ENCODE results near the gene CIAO3. TPM values are rescaled to one million over a fixed set of nuclear protein-coding genes. Genes with fewer than 3 reads are reported as not detected.
A peak's percentile ranks its signal among the peaks of the same experiment; 100 is the strongest.

The CIAO3 gene
- total RNA-seq, 2 experiments from 2014 or later = 31.8 to 32.2 TPM

GRCh38 chr16:724188-725040 lies 16.4 kb downstream of the CIAO3 start:
- Mint-ChIP-seq H3K9me3 (no peaks in the 10 kb centered on the region), H3K4me3 (no peak overlapping the region), H3K27me3 (no peaks in the 10 kb centered on the region), H3K4me1 (ENCODE audit: low read depth) (peaks cover 8% of the 10 kb centered on the region), H3K36me3 (no peaks in the 10 kb centered on the region), H3K27ac (no peak overlapping the region)
- intact Hi-C loops (cut with micrococcal nuclease) = no loop called here
- ChIA-PET CTCF (interaction anchor here (0.6 to 2.3 kb wide), 6 partner anchors 9 to 558 kb away, joined by 3 to 12 read pairs (median 4); partner anchors contain the start of gene METRN), POLR2A (interaction anchor here (1.3 to 3.2 kb wide), 2 partner anchors 9 to 12 kb away, joined by 5 to 9 read pairs; no protein-coding TSS in a partner anchor)
- no peak for DNase-seq

DNA sequence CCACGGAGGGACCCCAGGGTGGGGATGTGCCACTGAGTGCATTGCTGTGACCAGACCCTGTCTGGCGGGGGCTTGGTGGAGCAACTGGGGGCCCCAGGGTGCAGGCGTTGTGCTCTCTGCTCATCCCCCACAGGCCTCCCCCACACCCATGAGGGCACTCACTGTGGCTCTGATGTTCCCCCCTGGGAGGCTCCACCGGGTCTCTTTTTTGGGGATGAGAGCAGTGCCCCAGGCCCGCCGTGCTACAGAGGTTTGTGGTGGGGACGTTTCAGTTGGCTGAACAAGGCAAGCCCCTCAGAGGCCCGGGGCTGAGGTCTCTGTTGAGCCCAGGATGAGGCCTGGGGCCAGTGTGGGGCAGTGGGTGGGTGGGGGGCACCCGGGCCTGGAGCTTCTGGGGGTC lies 17.1 kb downstream of the CIAO3 start:
- H3K9me3 Mint-ChIP-seq = no peaks in the 10 kb centered on the region
- ChIA-PET POLR2A (no interaction called here), CTCF (interaction anchor here (1.5 kb wide), 2 partner anchors 9 to 12 kb away, joined by 4 read pairs; no protein-coding TSS in a partner anchor)
- H3K27ac Mint-ChIP-seq = no peak overlapping the region
- peaks cover 14% of the 10 kb centered on the region for H3K4me1 Mint-ChIP-seq (ENCODE audit: low read depth)
- no peak for DNase-seq
- no peaks in the 10 kb centered on the region for H3K27me3 Mint-ChIP-seq
- no peaks in the 10 kb centered on the region for H3K36me3 Mint-ChIP-seq
- H3K4me3 Mint-ChIP-seq = no peak overlapping the region
- intact Hi-C loops (cut with micrococcal nuclease) = no loop called here

DNA sequence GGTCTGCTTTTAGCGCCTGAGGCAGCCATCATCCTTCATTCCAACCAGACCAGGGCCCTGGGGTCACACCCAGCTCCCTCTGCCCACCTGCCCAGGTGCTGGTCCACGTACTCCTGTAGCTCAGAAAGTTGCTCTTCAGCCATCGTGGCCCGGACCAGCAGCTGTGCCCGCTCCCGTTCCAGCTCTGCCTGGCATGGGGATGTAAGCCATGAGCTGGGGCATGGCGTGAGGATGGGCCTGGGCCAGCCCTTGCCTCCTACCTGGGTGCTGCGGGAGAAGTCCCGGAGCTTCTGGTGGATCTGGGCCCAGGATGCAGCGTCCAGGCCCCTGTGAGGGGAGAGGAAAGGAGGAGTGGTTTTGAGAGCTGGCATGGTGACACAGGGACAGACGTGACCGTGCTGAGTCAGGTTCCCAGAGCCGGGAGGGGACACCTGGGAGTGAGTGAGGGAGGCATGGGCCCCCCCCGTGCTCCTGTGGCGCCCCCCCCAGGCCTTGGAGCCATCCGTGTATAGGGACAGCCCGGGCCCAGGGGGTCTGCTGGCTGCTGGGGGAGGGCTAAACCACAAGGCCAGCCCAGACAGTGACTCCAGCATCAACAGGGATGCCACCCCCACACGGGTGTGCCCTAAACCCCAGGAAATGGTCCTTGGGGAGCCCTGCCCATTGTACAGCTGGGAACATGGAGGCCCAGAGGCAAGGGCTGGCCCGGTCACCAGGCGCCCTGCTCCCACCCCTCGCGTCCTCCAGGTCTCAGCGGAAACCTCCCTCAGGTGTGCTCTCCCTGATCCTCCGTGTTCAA lies 17.8 kb downstream of the CIAO3 start:
- CTCF ChIA-PET = interaction anchor here (1.3 to 2.9 kb wide), 4 partner anchors 10 to 18 kb away, joined by 4 to 21 read pairs (median 4); partner anchors contain the start of gene CIAO3
- intact Hi-C loops (cut with micrococcal nuclease) = no loop called here

GRCh38 chr16:721765-722540 lies 18.8 kb downstream of the CIAO3 start:
- intact Hi-C loops (cut with micrococcal nuclease) = loop anchor here (2.0 kb wide), 1 partner anchor 15 kb away; no protein-coding TSS in a partner anchor
- Mint-ChIP-seq H3K27me3 (no peaks in the 10 kb centered on the region), H3K36me3 (no peaks in the 10 kb centered on the region), H3K4me3 (no peak overlapping the region), H3K9me3 (no peaks in the 10 kb centered on the region), H3K4me1 (ENCODE audit: low read depth) (peaks cover 14% of the 10 kb centered on the region), H3K27ac (no peak overlapping the region)
- ChIA-PET CTCF (interaction anchor here (0.6 to 3.0 kb wide), 9 partner anchors 8 to 984 kb away, joined by 3 to 33 read pairs (median 15); partner anchors contain the start of genes CHTF18, CIAO3, MAPK8IP3 and RPUSD1), POLR2A (interaction anchor here (0.8 to 2.6 kb wide), 5 partner anchors 9 to 31 kb away, joined by 3 to 14 read pairs (median 4); partner anchors contain the start of gene CIAO3)
- DNase-seq = no peak

More for the DNA sequence above, 17.8 kb downstream of the CIAO3 start:
- no peak overlapping the region for H3K27ac Mint-ChIP-seq
- H3K4me3 Mint-ChIP-seq = no peak overlapping the region
- no peaks in the 10 kb centered on the region for H3K9me3 Mint-ChIP-seq
- H3K4me1 Mint-ChIP-seq (ENCODE audit: low read depth) = peaks cover 14% of the 10 kb centered on the region
- H3K36me3 Mint-ChIP-seq = no peaks in the 10 kb centered on the region
- POLR2A ChIA-PET = interaction anchor here (2.4 kb wide), 1 partner anchor 12 kb away, joined by 10 read pairs; no protein-coding TSS in a partner anchor
- H3K27me3 Mint-ChIP-seq = no peaks in the 10 kb centered on the region
- DNase-seq = no peak

GRCh38 chr16:720990-721764 lies 19.6 kb downstream of the CIAO3 start, which contains the start of gene ANTKMT:
ANTKMT (plus strand) TSS chr16:721146; CDS start chr16:721275, 129 bp downstream.
- Mint-ChIP-seq H3K27me3 (peaks cover 4% of the 10 kb centered on the region), H3K4me1 (ENCODE audit: low read depth) (peaks cover 17% of the 10 kb centered on the region), H3K4me3 (peak within 1 kb of the TSS; percentile 72), H3K36me3 (no peaks in the 10 kb centered on the region), H3K27ac (peak within 1 kb of the TSS; percentile 55), H3K9me3 (no peaks in the 10 kb centered on the region)
- DNase-seq = peak; percentile 84
- CTCF ChIA-PET = interaction anchor here (0.6 to 3.0 kb wide), 10 partner anchors 9 to 985 kb away, joined by 3 to 33 read pairs (median 12); partner anchors contain the start of genes CHTF18, CIAO3, MAPK8IP3 and RHOT2
- intact Hi-C loops (cut with micrococcal nuclease) = loop anchor here (2.0 kb wide), 1 partner anchor 16 kb away; no protein-coding TSS in a partner anchor
- POLR2A ChIA-PET = interaction anchor here (0.8 to 2.6 kb wide), 7 partner anchors 9 to 67 kb away, joined by 3 to 14 read pairs (median 3); partner anchors contain the start of genes CHTF18, CIAO3 and RPUSD1

- H3K4me3 Mint-ChIP-seq = peak overlapping the region; percentile 72
- ChIA-PET CTCF (interaction anchor here (0.8 to 3.0 kb wide), 9 partner anchors 8 to 67 kb away, joined by 3 to 33 read pairs (median 15); partner anchors contain the start of genes CHTF18, CIAO3, RHOT2 and RPUSD1), POLR2A (interaction anchor here (0.8 to 2.6 kb wide), 7 partner anchors 15 to 68 kb away, joined by 3 to 14 read pairs (median 4); partner anchors contain the start of genes CHTF18, CIAO3 and RPUSD1)
- H3K9me3 Mint-ChIP-seq = no peaks in the 10 kb centered on the region
- H3K4me1 Mint-ChIP-seq (ENCODE audit: low read depth) = peaks cover 18% of the 10 kb centered on the region
- peak; percentile 76 for DNase-seq
- peak overlapping the region; percentile 55 for H3K27ac Mint-ChIP-seq
- no peaks in the 10 kb centered on the region for H3K36me3 Mint-ChIP-seq
- intact Hi-C loops (cut with micrococcal nuclease) = loop anchor here (2.0 kb wide), 1 partner anchor 16 kb away; no protein-coding TSS in a partner anchor
- H3K27me3 Mint-ChIP-seq = peaks cover 5% of the 10 kb centered on the region
Observed at GRCh38 chr16:720447-720989, 20.3 kb downstream of the CIAO3 start.

DNA sequence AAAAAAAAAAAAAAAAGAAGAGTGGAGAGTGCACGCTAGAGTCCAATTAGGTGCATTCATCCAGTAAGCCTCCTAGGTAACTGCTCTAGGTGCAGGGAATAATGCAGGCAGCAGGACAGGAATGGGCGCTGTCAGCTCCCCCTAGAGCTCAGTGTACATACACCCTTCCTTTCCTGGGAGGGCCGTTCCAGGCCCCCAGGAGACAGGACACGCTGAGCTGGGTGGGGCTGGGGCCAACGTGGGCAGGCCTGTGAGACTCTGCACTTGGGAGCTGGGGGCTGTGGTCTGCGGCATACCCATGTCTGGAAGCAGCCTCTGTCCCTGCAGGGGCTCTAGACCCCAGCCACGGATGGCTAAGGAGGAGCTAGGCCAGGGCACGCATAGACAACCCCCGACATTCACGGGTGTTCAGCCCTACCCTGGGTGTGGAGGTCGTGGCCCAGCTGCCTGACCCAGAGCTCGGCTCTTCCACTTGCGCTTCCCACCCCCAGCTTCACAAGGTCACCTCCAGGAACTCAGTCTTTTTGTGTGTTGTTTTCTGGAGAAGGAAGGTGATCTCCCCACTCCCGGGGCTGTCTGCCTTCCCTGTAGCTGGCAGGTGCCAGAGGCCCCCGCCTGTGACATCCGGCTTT lies 20.9 kb downstream of the CIAO3 start:
- Mint-ChIP-seq H3K27me3 (peaks cover 5% of the 10 kb centered on the region), H3K36me3 (no peaks in the 10 kb centered on the region), H3K4me3 (peak overlapping the region; percentile 72), H3K9me3 (no peaks in the 10 kb centered on the region), H3K4me1 (ENCODE audit: low read depth) (peaks cover 18% of the 10 kb centered on the region), H3K27ac (peak overlapping the region; percentile 55)
- POLR2A ChIA-PET = interaction anchor here (1.0 to 2.6 kb wide), 4 partner anchors 16 to 68 kb away, joined by 3 to 14 read pairs (median 6); partner anchors contain the start of genes CHTF18, CIAO3 and RPUSD1
- intact Hi-C loops (cut with micrococcal nuclease) = loop anchor here (2.0 kb wide), 1 partner anchor 17 kb away; no protein-coding TSS in a partner anchor
- no peak for DNase-seq
- CTCF ChIA-PET = interaction anchor here (0.6 to 3.0 kb wide), 11 partner anchors 8 to 68 kb away, joined by 3 to 33 read pairs (median 8); partner anchors contain the start of genes CHTF18, CIAO3, RHOT2 and RPUSD1

DNA sequence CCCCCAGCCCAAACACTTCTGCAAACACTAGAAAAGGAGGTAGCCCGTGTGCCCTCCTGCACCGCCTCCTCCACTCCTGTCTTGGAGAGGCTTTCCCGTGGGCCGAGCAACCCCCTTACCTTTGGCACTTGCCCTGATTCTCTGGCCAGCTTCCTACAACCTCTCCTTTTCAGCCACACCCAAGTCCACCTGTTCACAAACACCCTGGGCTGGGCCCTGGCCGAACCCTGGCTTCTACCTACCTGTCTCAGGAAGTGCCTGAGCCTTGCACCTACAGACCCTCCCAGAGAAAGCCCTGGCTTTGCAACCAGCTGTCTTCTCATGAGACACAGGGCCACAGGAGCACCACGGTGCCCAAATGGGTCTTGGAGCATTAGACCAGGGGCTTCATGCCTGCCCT lies 21.9 kb downstream of the CIAO3 start:
- H3K9me3 Mint-ChIP-seq = no peaks in the 10 kb centered on the region
- H3K4me1 Mint-ChIP-seq (ENCODE audit: low read depth) = peaks cover 18% of the 10 kb centered on the region
- no peaks in the 10 kb centered on the region for H3K36me3 Mint-ChIP-seq
- no peak for DNase-seq
- peak overlapping the region; percentile 39 for H3K4me3 Mint-ChIP-seq
- POLR2A ChIA-PET = no interaction called here
- intact Hi-C loops (cut with micrococcal nuclease) = no loop called here
- peaks cover 5% of the 10 kb centered on the region for H3K27me3 Mint-ChIP-seq
- CTCF ChIA-PET = interaction anchor here (1.2 to 2.9 kb wide), 4 partner anchors 11 to 66 kb away, joined by 4 to 33 read pairs (median 6); partner anchors contain the start of gene RHOT2
- peak overlapping the region; percentile 65 for H3K27ac Mint-ChIP-seq

DNA sequence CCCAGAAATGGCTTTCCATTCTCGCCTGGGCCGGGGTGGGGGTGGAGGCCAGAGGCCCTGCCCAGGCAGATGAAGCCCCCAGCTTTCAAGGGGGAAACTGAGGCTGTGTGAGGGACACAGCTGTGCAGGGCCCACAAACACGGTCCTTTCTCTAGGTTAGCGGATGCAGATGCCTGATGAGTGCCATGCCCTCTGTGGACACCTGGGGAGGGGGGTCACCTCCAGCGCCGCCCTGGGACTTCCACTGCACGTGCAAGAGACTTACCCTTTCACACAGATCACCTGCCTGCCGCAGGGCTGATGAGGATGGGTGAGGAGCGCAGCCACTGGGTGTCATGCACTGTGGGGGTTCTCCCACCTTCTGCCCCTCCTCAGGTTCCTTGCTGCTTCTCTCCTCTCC lies 22.4 kb downstream of the CIAO3 start:
- peaks cover 18% of the 10 kb centered on the region for H3K4me1 Mint-ChIP-seq (ENCODE audit: low read depth)
- no peaks in the 10 kb centered on the region for H3K36me3 Mint-ChIP-seq
- no peaks in the 10 kb centered on the region for H3K9me3 Mint-ChIP-seq
- H3K4me3 Mint-ChIP-seq = no peak overlapping the region
- no peak overlapping the region for H3K27ac Mint-ChIP-seq
- ChIA-PET CTCF (interaction anchor here (1.2 kb wide), 1 partner anchor 11 kb away, joined by 4 read pairs; no protein-coding TSS in a partner anchor), POLR2A (no interaction called here)
- DNase-seq = no peak
- H3K27me3 Mint-ChIP-seq = peaks cover 5% of the 10 kb centered on the region
- intact Hi-C loops (cut with micrococcal nuclease) = no loop called here

Measured in activated CD4-positive, alpha-beta memory T cell treated with anti-CD3 and anti-CD28 coated beads for 36 hours (primary cell).